IMR-90 (cell line): Measurements from ENCODE around the gene PPARGC1A. TPM values are rescaled to one million over a fixed set of nuclear protein-coding genes. Genes with fewer than 3 reads are reported as not detected.

Experiments used
- ATAC-seq: fragments of 200-7000 bp; cut with Tn5 transposase; 2 replicates; pipeline ENCODE4 v1.9.1; 2020; ENCODE audit warnings: low read depth, mild to moderate bottlenecking, moderate library complexity
- BruUV-seq: library from RNA; stranded (reverse); fragments of 400-500 nt; replicated peaks from 2 replicates; lab custom pipeline; 2021; lab: Mats Ljungman, UMichigan
- CTCF ChIA-PET: fragments of 300-600 bp; formaldehyde crosslinking; extraction: SDS; loops from one replicate; lab custom pipeline; 2021; ENCODE audit warnings: antibody characterized with exemption; lab: Yijun Ruan, JAX
- POLR2A ChIA-PET: fragments of 300-600 bp; sonication (Branson Sonifier 250); formaldehyde crosslinking; loops from one replicate; lab custom pipeline; 2022; ENCODE audit warnings: antibody characterized with exemption; ENCODE audit not compliant: unreplicated experiment; lab: Charles Lee
- DNase-seq: peaks from one replicate; pipeline ENCODE4 v3.0.0; 2013
- H2AFZ ChIP-seq: replicated peaks from 2 replicates; pipeline ENCODE3; 2013; ENCODE audit warnings: low read length, mild to moderate bottlenecking; ENCODE audit not compliant: poor library complexity
- H2AK5ac ChIP-seq: 2 replicates; pipeline ENCODE4 v1.6.1; 2013; ENCODE audit warnings: low read depth, low read length, inconsistent platforms
- H2AK9ac ChIP-seq: replicated peaks from 2 replicates; pipeline ENCODE3; 2013; ENCODE audit warnings: mild to moderate bottlenecking, low read depth, low read length, moderate library complexity; ENCODE audit not compliant: poor library complexity
- H2BK120ac ChIP-seq: 2 replicates; pipeline ENCODE4 v1.6.1; 2013; ENCODE audit warnings: low read depth, low read length, inconsistent platforms
- H2BK15ac ChIP-seq: 3 replicates; pipeline ENCODE4 v1.6.1; 2013; ENCODE audit warnings: low read depth, low read length, inconsistent platforms
- H2BK20ac ChIP-seq: 2 replicates; pipeline ENCODE4 v1.6.1; 2013; ENCODE audit warnings: low read depth, mild to moderate bottlenecking, inconsistent platforms, low read length, moderate library complexity
- H2BK5ac ChIP-seq: 2 replicates; pipeline ENCODE4 v1.6.1; 2013; ENCODE audit warnings: mild to moderate bottlenecking, low read depth, low read length, inconsistent platforms; ENCODE audit not compliant: poor library complexity, severe bottlenecking
- H3K14ac ChIP-seq: replicated peaks from 2 replicates; pipeline ENCODE4 v1.6.1; 2013; ENCODE audit warnings: low read depth, low read length, inconsistent platforms
- H3K18ac ChIP-seq: 2 replicates; pipeline ENCODE4 v1.6.1; 2013; ENCODE audit warnings: low read depth, low read length, control low read depth
- H3K23ac ChIP-seq: 2 replicates; pipeline ENCODE4 v1.6.1; 2013; ENCODE audit warnings: low read depth, low read length, inconsistent platforms
- H3K27ac ChIP-seq: 2 replicates; pipeline ENCODE4 v1.5.1; 2013; ENCODE audit warnings: mild to moderate bottlenecking, control low read depth, low read length; ENCODE audit not compliant: insufficient read depth
- H3K27me3 ChIP-seq: 2 replicates; pipeline ENCODE4 v1.6.1; 2013; ENCODE audit warnings: low read length; ENCODE audit not compliant: control insufficient read depth, insufficient read depth
- H3K36me3 ChIP-seq: 2 replicates; pipeline ENCODE4 v1.6.1; 2013; ENCODE audit warnings: low read length, mixed read lengths; ENCODE audit not compliant: control insufficient read depth, insufficient read depth
- H3K4ac ChIP-seq: 2 replicates; pipeline ENCODE4 v1.6.1; 2013; ENCODE audit warnings: low read depth, low read length, inconsistent platforms
- H3K4me1 ChIP-seq: 2 replicates; pipeline ENCODE4 v1.6.1; 2013; ENCODE audit warnings: low read length, mixed read lengths; ENCODE audit not compliant: control insufficient read depth, insufficient read depth
- H3K4me2 ChIP-seq: 2 replicates; pipeline ENCODE4 v1.6.1; 2013; ENCODE audit warnings: low read depth, mild to moderate bottlenecking, control low read depth, low read length, moderate library complexity
- H3K4me3 ChIP-seq: 2 replicates; pipeline ENCODE4 v1.5.1; 2013; ENCODE audit warnings: low read depth, mild to moderate bottlenecking, control low read depth, low read length, moderate library complexity; ENCODE audit not compliant: insufficient read depth
- H3K56ac ChIP-seq: 2 replicates; pipeline ENCODE4 v1.6.1; 2013; ENCODE audit warnings: low read length, inconsistent platforms; ENCODE audit not compliant: insufficient read depth; ENCODE audit errors: extremely low read depth
- H3K79me1 ChIP-seq, 2 experiments: 2 replicates each; pipeline ENCODE4 v1.6.1; 2013; ENCODE audit warnings: low read length in 2 of 2, inconsistent platforms in 1 of 2, low read depth in 1 of 2
- H3K9ac ChIP-seq: 2 replicates; pipeline ENCODE4 v1.6.1; 2013; ENCODE audit warnings: low read depth, low read length, control low read depth
- H3K9me1 ChIP-seq: 2 replicates; pipeline ENCODE4 v1.6.1; 2013; ENCODE audit warnings: low read length, inconsistent platforms; ENCODE audit not compliant: insufficient read depth
- H3K9me3 ChIP-seq: 2 replicates; pipeline ENCODE4 v1.6.1; 2013; ENCODE audit warnings: low read length; ENCODE audit not compliant: control insufficient read depth, insufficient read depth
- H4K20me1 ChIP-seq: 2 replicates; pipeline ENCODE4 v1.6.1; 2013; ENCODE audit warnings: low read length, inconsistent platforms; ENCODE audit not compliant: insufficient read depth
- H4K5ac ChIP-seq: 2 replicates; pipeline ENCODE4 v1.6.1; 2013; ENCODE audit warnings: mild to moderate bottlenecking, low read depth, low read length, control low read depth
- H4K8ac ChIP-seq, 2 experiments: 2 replicates each; pipeline ENCODE4 v1.6.1; 2013; ENCODE audit warnings: low read depth in 2 of 2, low read length in 2 of 2, control low read depth in 1 of 2, inconsistent platforms in 1 of 2
- H4K91ac ChIP-seq: 2 replicates; pipeline ENCODE4 v1.6.1; 2013; ENCODE audit warnings: low read depth, low read length, inconsistent platforms; ENCODE audit not compliant: insufficient read depth
- BHLHE40 ChIP-seq: fragments of 150-350 bp; IDR thresholded peaks from 2 replicates; pipeline ENCODE4 v1.6.1; 2016; ENCODE audit warnings: mild to moderate bottlenecking, low read depth, low read length
- dilution Hi-C: fragments of 300-500 bp; cut with HindIII; formaldehyde crosslinking; loops from one replicate; pipeline ENCODE4 v1.14.3; 2018; ENCODE audit warnings: low sequenced_read_pairs; ENCODE audit not compliant: unreplicated experiment
- in situ Hi-C: fragments of 300-500 bp; cut with MboI; formaldehyde crosslinking; loops from 3 replicates; pipeline ENCODE4 v1.14.3; 2019; ENCODE audit warnings: low sequenced_read_pairs, inconsistent platforms, mixed read lengths
- intact Hi-C: fragments of 100-400 bp; cut with micrococcal nuclease; formaldehyde crosslinking; loops from 2 replicates; pipeline ENCODE4 v1.10.0; 2022
- polyA plus RNA-seq, 3 experiments: library from polyadenylated mRNA; depleted of rRNA; stranded (reverse); fragments of >200 nt; gene quantifications; 2 replicates each; pipeline ENCODE4 v1.2.3, GENCODE V29; 2012; ENCODE audit warnings: low replicate concordance in 1 of 3
- total RNA-seq: library from RNA; depleted of rRNA; stranded (reverse); fragments of >200 nt; gene quantifications from 2 replicates; pipeline ENCODE4 v1.2.3, GENCODE V29; 2012

Gene PPARGC1A
- total and polyA plus RNA-seq, 2 of the 4 experiments (the other 2 are of a cell fraction): under 0.01 to 0.03 TPM

GRCh38 chr4:23920296-23920695 is 30.4 kb upstream of the PPARGC1A start:
- H3K9ac ChIP-seq: no peak overlapping the region
- no peak overlapping the region for H3K56ac ChIP-seq
- H2AK9ac ChIP-seq: no peak overlapping the region
- H3K4me3 ChIP-seq: no peak overlapping the region
- BruUV-seq: no TSS peak
- no peak overlapping the region for H3K4me2 ChIP-seq
- TF ChIP-seq BHLHE40: no peak
- no peak overlapping the region for H4K91ac ChIP-seq
- H4K5ac ChIP-seq: no peak overlapping the region
- ATAC-seq (no peak), DNase-seq (no peak)
- ChIA-PET POLR2A (no interaction called here), CTCF (interaction anchor here (0.7 kb wide), 1 partner anchor 221 kb away, joined by 3 read pairs; no protein-coding TSS in a partner anchor)
- H2AK5ac ChIP-seq: no peak overlapping the region
- H3K23ac ChIP-seq: no peak overlapping the region
- H2BK120ac ChIP-seq: no peak overlapping the region
- H3K4me1 ChIP-seq: no peaks in the 10 kb centered on the region
- no peak overlapping the region for H2BK20ac ChIP-seq
- H4K8ac ChIP-seq: no peak overlapping the region
- no peak overlapping the region for H3K4ac ChIP-seq
- H3K27me3 ChIP-seq: no peaks in the 10 kb centered on the region; the same call in 1 of the 2 replicates
- no peaks in the 10 kb centered on the region for H3K9me3 ChIP-seq
- no peak overlapping the region for H3K14ac ChIP-seq
- in situ Hi-C loops (no loop called here), dilution Hi-C loops (no loop called here), intact Hi-C loops (no loop called here)
- no peak overlapping the region for H2BK15ac ChIP-seq
- no peaks in the 10 kb centered on the region for H3K79me1 ChIP-seq
- H2AFZ ChIP-seq: no peak overlapping the region
- H3K18ac ChIP-seq: no peak overlapping the region
- H2BK5ac ChIP-seq: no peak overlapping the region
- no peaks in the 10 kb centered on the region for H3K9me1 ChIP-seq
- H4K20me1 ChIP-seq: no peaks in the 10 kb centered on the region
- H3K27ac ChIP-seq: no peak overlapping the region
- no peaks in the 10 kb centered on the region for H3K36me3 ChIP-seq
